Neural cell (in vitro differentiated cells): ENCODE data around the gene WDR70.

Experiments
- EP300 ChIP-seq: fragments of 450-650 bp; conservative IDR thresholded peaks from 2 replicates; pipeline ENCODE4 v1.6.1; 2014; ENCODE audit warnings: antibody characterized with exemption, mild to moderate bottlenecking, moderate library complexity; ENCODE audit not compliant: poor library complexity, severe bottlenecking
- POLR2AphosphoS5 ChIP-seq: IDR thresholded peaks from 2 replicates; pipeline ENCODE4 v1.6.1; 2012
- RAD21 ChIP-seq: fragments of 450-650 bp; conservative IDR thresholded peaks from 2 replicates; pipeline ENCODE4 v1.6.1; 2014; ENCODE audit warnings: antibody characterized with exemption, mild to moderate bottlenecking, moderate library complexity
- TAF1 ChIP-seq: IDR thresholded peaks from 2 replicates; pipeline ENCODE4 v1.6.1; 2012; ENCODE audit warnings: low read depth
- TF ChIP-seq, protein P1 (sequence below): fragments of 450-650 bp; IDR thresholded peaks from 2 replicates; pipeline ENCODE4 v1.5.1; 2014; ENCODE audit warnings: antibody characterized with exemption, mild to moderate bottlenecking, moderate library complexity; ENCODE audit not compliant: poor library complexity, severe bottlenecking
- TF ChIP-seq, protein P2 (sequence below): IDR thresholded peaks from 2 replicates; pipeline ENCODE4 v1.6.1; 2012; ENCODE audit warnings: borderline replicate concordance

DNA sequence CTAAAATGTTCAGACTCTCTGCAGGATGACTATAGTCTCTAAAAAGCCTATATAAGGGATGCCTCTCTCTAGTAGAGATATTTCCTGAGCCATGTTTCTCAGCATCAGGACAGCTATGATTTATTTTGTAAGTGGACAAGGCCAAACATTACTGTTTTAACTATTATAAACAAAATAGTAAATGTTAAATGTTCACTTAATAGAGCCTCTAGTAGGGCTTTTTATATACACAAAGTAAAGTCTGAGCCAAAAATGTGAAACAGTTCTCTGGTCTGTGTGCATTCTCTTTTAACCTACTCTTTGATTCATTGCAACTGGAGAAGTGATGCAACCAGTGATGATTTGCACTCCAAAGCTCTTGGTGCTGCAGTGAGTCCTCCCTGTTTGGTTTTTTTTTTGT is 240.2 kb downstream of the WDR70 start:
- TF ChIP-seq EP300 (no peak), TAF1 (no peak), RAD21 (no peak), POLR2AphosphoS5 (no peak)
- TF ChIP-seq, protein P1, sequence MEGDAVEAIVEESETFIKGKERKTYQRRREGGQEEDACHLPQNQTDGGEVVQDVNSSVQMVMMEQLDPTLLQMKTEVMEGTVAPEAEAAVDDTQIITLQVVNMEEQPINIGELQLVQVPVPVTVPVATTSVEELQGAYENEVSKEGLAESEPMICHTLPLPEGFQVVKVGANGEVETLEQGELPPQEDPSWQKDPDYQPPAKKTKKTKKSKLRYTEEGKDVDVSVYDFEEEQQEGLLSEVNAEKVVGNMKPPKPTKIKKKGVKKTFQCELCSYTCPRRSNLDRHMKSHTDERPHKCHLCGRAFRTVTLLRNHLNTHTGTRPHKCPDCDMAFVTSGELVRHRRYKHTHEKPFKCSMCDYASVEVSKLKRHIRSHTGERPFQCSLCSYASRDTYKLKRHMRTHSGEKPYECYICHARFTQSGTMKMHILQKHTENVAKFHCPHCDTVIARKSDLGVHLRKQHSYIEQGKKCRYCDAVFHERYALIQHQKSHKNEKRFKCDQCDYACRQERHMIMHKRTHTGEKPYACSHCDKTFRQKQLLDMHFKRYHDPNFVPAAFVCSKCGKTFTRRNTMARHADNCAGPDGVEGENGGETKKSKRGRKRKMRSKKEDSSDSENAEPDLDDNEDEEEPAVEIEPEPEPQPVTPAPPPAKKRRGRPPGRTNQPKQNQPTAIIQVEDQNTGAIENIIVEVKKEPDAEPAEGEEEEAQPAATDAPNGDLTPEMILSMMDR, result no peak
- TF ChIP-seq, protein P2, sequence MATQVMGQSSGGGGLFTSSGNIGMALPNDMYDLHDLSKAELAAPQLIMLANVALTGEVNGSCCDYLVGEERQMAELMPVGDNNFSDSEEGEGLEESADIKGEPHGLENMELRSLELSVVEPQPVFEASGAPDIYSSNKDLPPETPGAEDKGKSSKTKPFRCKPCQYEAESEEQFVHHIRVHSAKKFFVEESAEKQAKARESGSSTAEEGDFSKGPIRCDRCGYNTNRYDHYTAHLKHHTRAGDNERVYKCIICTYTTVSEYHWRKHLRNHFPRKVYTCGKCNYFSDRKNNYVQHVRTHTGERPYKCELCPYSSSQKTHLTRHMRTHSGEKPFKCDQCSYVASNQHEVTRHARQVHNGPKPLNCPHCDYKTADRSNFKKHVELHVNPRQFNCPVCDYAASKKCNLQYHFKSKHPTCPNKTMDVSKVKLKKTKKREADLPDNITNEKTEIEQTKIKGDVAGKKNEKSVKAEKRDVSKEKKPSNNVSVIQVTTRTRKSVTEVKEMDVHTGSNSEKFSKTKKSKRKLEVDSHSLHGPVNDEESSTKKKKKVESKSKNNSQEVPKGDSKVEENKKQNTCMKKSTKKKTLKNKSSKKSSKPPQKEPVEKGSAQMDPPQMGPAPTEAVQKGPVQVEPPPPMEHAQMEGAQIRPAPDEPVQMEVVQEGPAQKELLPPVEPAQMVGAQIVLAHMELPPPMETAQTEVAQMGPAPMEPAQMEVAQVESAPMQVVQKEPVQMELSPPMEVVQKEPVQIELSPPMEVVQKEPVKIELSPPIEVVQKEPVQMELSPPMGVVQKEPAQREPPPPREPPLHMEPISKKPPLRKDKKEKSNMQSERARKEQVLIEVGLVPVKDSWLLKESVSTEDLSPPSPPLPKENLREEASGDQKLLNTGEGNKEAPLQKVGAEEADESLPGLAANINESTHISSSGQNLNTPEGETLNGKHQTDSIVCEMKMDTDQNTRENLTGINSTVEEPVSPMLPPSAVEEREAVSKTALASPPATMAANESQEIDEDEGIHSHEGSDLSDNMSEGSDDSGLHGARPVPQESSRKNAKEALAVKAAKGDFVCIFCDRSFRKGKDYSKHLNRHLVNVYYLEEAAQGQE, result no peak
